Bronchial epithelial cell (primary cell): ENCODE results near the gene GRIK3. TPM values are rescaled to one million over a fixed set of nuclear protein-coding genes. Genes with fewer than 3 reads are reported as not detected.
"Not testable (repeated sequence)": the region's sequence is repeated elsewhere in the genome, so short reads cannot be mapped to it uniquely, and the experiment has no call there.

Experiments used
- DNase-seq: peaks from one replicate; pipeline ENCODE4 v3.0.0-alpha.2; 2010; ENCODE audit warnings: low read depth
- FAIRE-seq: peaks from 2 replicates; lab custom pipeline; 2011; peaks lifted over from hg19 to GRCh38; lab: Jason Lieb, UNC
- H3K27me3 ChIP-seq: 2 replicates; pipeline ENCODE4 v1.5.1; 2011; ENCODE audit warnings: low read length; ENCODE audit not compliant: control insufficient read depth, insufficient read depth
- H3K36me3 ChIP-seq: 2 replicates; pipeline ENCODE4 v1.5.1; 2011; ENCODE audit warnings: low read length; ENCODE audit not compliant: control insufficient read depth, insufficient read depth
- H3K4me3 ChIP-seq: 2 replicates; pipeline ENCODE4 v1.5.1; 2011; ENCODE audit warnings: mild to moderate bottlenecking, low read depth, low read length, control low read depth
- CTCF ChIP-seq: IDR thresholded peaks from 2 replicates; pipeline ENCODE4 v1.5.1; 2011; ENCODE audit warnings: mild to moderate bottlenecking, moderate library complexity, low read length, control low read depth, inconsistent platforms; ENCODE audit not compliant: insufficient read depth, severe bottlenecking
- total RNA-seq: library from RNA; depleted of rRNA; stranded (reverse); fragments of >200 nt; gene quantifications from 2 replicates; pipeline ENCODE4 v1.2.1, GENCODE V29; 2014

The GRIK3 gene
- total RNA-seq, 1 donor from 2014 or later = under 0.01 TPM

DNA sequence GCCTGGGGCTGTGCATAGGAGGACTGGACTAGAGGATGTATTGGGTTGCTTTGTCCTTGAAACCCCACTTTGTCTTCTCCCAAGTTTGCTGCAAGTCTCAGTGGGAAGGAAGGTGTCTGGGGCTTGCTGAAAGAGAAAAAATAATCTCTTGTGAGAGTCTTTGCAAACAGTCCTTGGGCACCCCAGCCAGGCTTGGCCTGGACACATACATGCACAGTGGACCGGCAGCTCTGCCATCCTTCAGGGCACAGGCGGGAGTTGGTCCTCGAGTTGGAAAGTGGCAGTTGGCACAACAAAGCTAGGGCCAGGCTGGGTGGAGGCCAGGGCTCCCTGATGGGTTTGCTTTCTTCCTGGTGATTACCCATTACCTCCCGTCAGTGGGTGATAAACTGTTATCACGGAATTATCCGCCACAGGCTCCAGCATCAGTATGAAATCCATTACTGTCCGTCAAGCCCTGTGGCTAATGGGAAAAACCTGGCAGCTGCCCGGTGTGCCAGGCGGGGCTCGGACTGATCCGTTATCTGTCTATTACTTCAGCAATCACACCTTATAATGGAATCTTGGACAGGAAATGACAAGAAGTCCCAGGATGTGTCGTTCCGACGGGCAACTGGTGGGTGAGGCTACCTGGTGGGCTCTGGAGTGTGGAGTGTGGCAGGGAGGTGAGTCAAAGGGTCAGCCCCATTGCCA lies 265.7 kb downstream of the GRIK3 start:
- no peak for TF ChIP-seq CTCF
- FAIRE-seq = no peak
- Histone ChIP-seq H3K36me3 (no peaks in the 10 kb centered on the region), H3K27me3 (no peaks in the 10 kb centered on the region), H3K4me3 (no peak overlapping the region)
- DNase-seq = no peak

- H3K36me3 ChIP-seq, DNase-seq, H3K27me3 ChIP-seq, FAIRE-seq, H3K4me3 ChIP-seq: not testable (repeated sequence)
Observed at GRCh38 chr1:36767429-36767828, 266.9 kb downstream of the GRIK3 start.

DNA sequence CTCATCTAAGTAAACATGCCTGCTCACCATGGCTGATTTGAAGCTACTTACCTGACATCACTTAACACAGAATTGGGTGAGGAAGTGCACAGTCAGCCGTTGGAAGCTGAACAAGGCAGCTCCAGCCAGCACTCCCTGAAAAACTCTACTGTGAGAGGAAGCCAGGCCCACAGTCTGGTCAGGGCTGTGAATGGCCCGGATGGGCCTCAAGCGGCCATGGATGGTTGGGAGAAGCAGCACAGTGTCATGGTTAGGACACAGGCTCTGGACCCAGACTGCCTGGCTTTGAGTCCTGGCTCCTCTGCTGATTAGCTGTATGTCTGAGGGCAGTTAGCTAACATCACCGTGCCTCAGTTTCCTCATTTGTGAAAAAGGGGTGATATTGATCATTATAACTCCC lies 267.8 kb downstream of the GRIK3 start:
- DNase-seq (no peak), FAIRE-seq (no peak)
- Histone ChIP-seq H3K27me3 (no peaks in the 10 kb centered on the region), H3K36me3 (no peaks in the 10 kb centered on the region), H3K4me3 (no peak overlapping the region)
- TF ChIP-seq CTCF = no peak

DNA sequence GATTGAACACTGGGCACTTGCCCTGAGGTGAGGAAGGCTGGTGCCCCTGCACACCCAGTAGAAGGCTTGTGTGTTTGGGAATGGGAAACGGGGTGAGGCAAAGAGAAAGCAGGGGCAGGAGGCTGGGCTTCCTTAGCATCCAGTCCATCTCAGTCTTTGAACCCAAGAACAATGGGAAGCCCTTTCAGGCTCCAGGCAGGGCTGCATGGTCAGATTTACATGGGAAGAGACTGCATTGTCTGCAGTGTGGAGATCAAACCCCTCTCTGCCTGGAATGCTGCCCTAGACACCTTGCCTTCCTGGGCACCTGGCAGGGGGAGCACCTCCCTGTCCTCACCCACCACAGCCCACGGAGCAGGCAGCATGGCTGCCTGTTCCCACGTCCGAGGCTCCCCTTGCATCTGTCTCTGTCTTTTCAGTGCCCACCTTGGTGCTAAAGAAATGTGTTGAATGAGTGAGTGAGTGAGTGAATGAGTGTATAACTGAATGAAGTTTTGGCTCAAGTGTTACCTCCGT lies 268.5 kb downstream of the GRIK3 start:
- FAIRE-seq (peak; percentile 47), DNase-seq (no peak)
- no peak overlapping the region for H3K4me3 ChIP-seq
- H3K36me3 ChIP-seq = no peaks in the 10 kb centered on the region
- no peak for TF ChIP-seq CTCF
- H3K27me3 ChIP-seq = no peaks in the 10 kb centered on the region

GRCh38 chr1:36764798-36765197 lies 269.5 kb downstream of the GRIK3 start:
- DNase-seq (no peak), FAIRE-seq (no peak)
- no peaks in the 10 kb centered on the region for H3K36me3 ChIP-seq
- no peaks in the 10 kb centered on the region for H3K27me3 ChIP-seq
- no peak for TF ChIP-seq CTCF
- H3K4me3 ChIP-seq = no peak overlapping the region

GRCh38 chr1:36763771-36764170 lies 270.5 kb downstream of the GRIK3 start:
- no peaks in the 10 kb centered on the region for H3K27me3 ChIP-seq
- no peaks in the 10 kb centered on the region for H3K36me3 ChIP-seq
- FAIRE-seq = no peak
- DNase-seq = no peak
- H3K4me3 ChIP-seq = no peak overlapping the region
- no peak for TF ChIP-seq CTCF
